NCI-H128 (cell line): Measurements from ENCODE around the gene VSTM1.

Source experiments
- DNase-seq: peaks from one replicate; lab custom pipeline; 2025; ENCODE audit not compliant: unreplicated experiment; lab: John Stamatoyannopoulos, UW

Gene VSTM1

GRCh38 chr19:54013866-54014265, 49.8 kb downstream of the VSTM1 start:
- no peak for DNase-seq

- DNase-seq: no peak
These were observed 52.0 kb downstream of the VSTM1 start for GRCh38 chr19:54011507-54012211.

- no peak for DNase-seq
These were observed 53.2 kb downstream of the VSTM1 start for GRCh38 chr19:54010474-54010873.

GRCh38 chr19:54009440-54009839, 54.3 kb downstream of the VSTM1 start:
- DNase-seq: no peak

- DNase-seq: no peak
These were observed 61.0 kb downstream of the VSTM1 start for GRCh38 chr19:54002495-54003315.

GRCh38 chr19:54001496-54001895, 62.2 kb downstream of the VSTM1 start:
- no peak for DNase-seq

- DNase-seq: no peak
These were observed 64.0 kb downstream of the VSTM1 start for GRCh38 chr19:53999694-54000093.

GRCh38 chr19:53998223-53998622, 65.5 kb downstream of the VSTM1 start:
- DNase-seq: no peak

GRCh38 chr19:53994811-53995210, 68.9 kb downstream of the VSTM1 start:
- no peak for DNase-seq

- no peak for DNase-seq
These were observed 70.2 kb downstream of the VSTM1 start for GRCh38 chr19:53993448-53993847.

GRCh38 chr19:53992815-53993214, 70.9 kb downstream of the VSTM1 start:
- no peak for DNase-seq

GRCh38 chr19:53992211-53992610, 71.5 kb downstream of the VSTM1 start:
- DNase-seq: no peak

GRCh38 chr19:53991224-53992113, 72.2 kb downstream of the VSTM1 start, which contains the start of gene CACNG6:
CACNG6 (plus strand) TSS chr19:53991637; CDS start chr19:53992878, 1,241 bp downstream.
- DNase-seq: no peak
